ENCODE data around the gene THEMIS.
"Not testable (repeated sequence)": the region's sequence is repeated elsewhere in the genome, so short reads cannot be mapped to it uniquely, and the experiment has no call there.

THEMIS gene, protein sequence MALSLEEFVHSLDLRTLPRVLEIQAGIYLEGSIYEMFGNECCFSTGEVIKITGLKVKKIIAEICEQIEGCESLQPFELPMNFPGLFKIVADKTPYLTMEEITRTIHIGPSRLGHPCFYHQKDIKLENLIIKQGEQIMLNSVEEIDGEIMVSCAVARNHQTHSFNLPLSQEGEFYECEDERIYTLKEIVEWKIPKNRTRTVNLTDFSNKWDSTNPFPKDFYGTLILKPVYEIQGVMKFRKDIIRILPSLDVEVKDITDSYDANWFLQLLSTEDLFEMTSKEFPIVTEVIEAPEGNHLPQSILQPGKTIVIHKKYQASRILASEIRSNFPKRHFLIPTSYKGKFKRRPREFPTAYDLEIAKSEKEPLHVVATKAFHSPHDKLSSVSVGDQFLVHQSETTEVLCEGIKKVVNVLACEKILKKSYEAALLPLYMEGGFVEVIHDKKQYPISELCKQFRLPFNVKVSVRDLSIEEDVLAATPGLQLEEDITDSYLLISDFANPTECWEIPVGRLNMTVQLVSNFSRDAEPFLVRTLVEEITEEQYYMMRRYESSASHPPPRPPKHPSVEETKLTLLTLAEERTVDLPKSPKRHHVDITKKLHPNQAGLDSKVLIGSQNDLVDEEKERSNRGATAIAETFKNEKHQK

DNA sequence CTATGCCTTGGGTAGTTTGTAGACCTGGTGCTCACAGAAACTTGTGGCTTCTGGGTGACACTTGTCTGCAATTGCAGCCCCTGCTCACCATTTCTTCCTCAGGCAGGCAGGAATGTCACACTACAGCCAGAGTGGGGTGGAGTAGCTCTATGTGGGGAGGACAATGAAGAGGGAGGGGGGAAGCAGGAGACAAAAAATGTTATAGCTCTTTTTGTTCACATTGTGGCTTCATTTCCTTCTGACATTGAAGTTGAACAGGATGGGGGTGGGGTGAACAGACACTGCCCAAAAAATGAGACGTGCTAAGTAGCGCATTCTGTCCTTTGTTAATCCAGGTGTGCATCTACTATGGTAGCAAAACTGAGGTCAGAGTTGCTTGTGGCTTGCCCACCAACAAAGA lies at the start of gene THEMIS:
Gene THEMIS, minus strand, starts transcription at position 124 of the 400 bp plus-strand sequence. CDS start 126 bp downstream, outside the sequence.
- DNase-seq: peak in 1 of 2 donors; percentile 36

DNA sequence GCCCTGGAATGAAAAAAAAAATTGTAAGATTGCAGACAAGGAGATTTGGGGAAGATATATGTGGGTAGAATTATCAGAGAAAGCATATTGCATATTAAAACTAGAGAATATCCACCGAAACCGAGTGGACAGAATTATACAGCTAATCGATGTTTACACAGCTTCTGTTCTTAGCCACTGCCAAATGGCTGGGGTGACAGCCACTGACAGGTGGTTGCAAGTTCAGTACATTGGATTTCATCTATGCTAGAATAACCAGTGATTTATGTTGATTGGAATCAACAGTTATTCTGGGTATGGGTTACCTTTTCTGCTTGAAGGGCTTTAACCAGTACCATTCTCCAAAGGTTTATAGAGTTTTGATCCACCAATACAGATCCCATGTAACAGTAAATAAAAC lies 48.4 kb upstream of the THEMIS start:
- no peak for DNase-seq

DNA sequence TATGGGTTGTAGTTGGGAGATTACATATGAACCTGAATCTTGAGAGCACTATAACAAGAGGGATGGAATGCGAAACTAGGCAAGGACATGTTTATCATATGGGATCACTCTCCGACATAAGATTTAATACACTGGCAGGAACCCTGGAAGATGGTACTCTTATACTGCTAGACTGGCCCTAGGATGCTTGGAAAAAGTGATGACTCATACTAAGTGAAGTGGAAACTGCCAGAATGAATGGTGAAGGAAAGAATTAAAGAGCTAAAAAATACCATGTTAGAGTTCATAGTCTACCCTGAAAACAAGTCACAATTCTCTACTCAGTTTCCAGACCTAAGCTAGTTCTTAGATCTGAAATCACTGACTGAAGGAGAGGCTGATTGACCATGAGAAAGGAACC lies 45.5 kb upstream of the THEMIS start:
- DNase-seq: no peak

DNA sequence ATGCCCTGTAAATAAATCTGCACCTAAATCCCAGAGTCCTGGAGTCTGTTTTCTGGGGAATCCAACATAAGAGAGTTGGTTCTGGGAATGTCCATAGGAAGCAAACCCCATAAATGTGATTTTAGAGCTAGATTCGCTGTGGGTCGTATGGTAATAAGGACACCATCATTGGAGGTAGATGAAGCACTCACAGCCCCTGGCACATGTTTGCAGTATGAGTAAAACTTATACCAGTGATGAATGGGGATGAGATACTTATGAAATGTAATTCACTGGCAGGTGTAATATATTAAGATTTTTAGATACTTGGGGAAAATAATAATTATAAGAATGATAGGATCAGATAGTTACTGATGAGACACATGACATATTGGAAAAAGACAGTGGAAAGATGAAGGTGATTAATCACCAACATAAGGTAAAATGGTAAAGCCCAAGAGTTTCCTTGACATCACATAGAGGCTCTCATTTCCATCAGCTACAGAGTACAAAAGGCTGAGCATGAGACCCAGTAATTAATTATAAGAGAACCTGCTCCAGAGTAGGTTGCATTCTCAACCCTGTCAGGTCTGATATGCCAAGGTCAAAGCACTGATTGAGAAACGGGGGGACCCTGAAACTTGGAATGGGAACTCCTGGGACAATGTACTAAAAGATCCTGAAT lies 44.7 kb upstream of the THEMIS start:
- DNase-seq: no peak

DNA sequence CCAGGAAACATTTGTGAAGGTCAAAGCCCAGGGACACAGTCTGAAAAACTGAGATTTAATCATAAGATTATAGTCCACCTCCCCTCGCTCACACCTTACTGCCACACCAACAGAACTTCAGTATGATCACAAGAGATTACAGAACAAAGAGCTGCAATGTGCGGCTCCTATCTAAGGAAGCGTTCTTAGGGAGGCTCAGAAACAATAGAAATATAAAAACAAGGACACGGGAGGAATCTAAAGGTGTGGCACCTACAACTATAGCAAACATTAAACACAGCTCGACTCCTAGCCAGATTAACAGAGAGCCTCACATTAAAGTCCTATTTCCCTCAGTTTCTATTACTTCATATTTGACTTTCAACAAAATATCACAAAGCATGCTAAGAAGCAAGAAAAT lies 40.4 kb upstream of the THEMIS start:
- DNase-seq: no peak

DNA sequence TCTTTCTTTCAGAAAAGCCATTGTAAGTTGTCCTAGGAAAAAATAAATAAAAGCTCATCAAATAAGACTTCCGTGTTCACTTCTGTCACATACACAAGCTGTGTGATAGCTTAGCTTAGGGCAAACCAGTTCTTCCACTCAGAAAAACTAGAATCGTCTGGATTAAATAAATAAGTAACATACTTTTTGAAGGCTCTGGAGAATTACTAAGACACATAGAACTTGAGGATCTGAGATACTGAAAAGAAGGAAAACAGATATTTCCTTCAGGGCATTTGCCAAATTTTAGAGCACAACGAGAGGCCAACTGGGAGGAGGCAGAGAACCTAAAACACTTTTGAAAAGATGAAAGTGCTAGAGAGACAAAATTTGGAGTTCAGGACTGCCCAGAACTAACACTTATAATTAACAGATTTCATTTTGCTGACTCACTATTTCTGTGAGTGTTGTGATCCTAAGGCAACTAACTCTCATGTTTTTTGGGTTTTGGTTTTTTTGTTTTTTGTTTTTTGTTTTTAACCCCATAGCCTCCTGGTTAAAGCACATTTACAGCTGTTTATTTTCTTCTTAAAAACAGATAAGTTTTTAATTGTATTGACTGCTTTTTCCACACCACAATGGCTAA lies 38.7 kb upstream of the THEMIS start:
- no peak for DNase-seq

DNA sequence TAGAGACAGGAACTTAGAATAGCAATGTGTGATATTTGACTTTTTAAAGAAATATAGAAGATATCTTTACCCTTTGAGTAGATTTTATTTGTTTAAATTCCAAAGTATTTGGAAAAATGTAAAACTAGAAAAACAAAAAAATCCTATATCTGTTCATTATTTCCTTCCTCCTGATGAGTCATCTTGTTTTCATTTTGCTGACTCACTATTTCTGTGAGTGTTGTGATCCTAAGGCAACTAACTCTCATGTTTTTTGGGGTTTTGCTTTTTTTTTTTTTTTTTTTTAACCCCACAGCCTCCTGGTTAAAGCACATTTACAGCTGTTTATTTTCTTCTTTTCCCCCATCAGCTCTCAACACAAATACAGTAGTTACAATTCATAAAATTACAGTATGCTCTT lies 37.8 kb upstream of the THEMIS start:
- no peak for DNase-seq

DNA sequence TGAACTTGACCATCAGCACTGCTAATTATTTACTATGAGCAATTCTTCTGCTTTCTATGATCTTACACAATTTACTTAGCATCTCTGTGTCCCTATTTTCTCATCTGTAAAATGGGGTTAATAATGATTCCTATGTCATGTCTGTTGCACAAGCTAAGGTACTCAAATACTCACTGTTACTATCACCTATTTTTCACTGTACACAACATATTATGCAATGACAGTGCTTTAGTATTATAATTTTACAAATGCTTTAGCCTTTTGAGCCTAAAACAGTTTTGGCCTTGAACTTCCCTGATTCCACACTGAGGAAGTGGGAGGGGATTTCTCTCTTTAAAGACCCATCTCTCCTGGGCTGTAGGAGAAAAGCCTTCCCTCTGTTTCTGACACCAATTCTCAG lies 36.9 kb upstream of the THEMIS start:
- DNase-seq: no peak

DNA sequence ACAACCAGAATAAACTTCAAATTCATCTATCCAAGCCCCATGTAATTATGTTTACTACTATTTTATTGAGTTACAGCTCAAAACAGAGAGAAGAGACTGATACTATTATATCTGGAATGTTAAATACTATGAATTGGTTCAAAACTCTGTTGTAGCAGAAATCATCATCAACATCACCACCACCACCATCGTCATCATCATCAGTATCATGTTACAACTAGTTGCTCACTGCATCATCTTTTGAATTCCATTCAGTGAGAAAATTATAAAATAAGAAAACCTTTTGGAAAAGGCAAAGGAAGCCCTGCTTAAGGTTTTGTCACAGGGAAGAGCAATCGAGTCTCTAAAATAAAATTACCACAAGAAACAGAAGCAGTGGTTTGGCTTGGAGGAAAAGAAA lies 36.2 kb upstream of the THEMIS start:
- DNase-seq: no peak

DNA sequence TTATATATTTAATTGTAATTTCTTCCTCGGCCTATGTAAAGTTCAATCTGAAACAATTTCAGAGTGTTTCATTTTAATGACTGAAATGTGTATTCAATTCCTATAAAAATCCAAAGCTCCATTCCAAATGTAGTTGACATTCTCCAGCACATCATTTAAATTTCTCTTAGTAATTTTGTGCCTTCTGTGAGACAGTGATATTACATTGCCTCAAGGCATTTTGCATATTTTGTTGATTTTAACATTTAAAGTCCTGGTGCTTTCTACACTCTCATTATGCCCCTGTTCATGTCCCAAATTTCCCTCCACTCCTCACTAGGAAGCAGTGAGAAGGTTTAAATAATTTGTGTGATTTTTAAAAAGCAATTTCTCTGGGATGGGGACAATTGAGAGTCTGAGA lies 34.1 kb upstream of the THEMIS start:
- DNase-seq: no peak

DNA sequence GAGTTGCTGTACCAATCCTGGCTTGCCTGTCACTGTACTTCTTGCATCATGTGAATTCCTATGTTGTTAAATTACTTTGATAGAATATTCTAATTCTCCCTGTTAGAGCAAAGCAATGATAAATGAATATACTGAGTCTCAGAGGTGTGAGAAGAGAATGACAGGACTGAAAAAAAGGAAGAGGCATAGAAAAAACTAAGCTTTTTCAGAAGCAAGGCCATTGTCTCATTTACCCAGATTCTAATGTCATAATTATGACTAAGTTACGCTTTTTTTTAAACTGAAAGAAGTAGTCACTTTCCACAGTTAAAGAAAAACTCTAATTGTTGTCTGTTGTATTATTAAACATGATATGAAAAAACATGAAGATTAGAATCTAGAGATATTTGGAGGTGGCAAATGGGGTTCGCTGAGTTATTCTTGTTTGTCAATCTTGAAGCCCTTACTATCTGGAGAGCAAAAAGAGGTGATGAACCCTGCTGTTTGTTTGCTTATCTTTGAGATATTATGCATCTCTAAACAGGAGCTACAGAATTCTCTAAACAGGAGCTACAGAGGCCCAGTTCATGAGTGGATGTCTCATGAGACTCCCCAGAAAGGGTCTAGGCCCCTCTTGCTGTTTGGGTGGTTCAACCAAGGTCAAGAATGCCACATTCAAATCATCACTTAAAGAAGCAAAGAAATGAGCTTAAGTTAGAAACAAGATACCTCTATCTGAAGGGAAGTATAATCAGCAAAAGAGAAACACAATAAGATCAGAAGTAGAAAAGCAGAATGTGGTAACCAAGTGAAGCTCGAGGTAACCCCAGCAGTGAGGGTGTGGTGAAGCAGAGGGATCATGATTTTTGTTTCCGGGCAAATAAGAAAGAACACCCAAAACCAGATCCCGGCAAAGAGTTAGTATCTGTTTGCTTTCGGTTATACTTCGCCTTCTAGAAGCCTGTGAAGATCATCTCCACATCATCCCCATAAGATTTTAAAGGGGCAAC lies 33.3 kb upstream of the THEMIS start:
- DNase-seq: peak in 1 of 2 donors; percentile 36

DNA sequence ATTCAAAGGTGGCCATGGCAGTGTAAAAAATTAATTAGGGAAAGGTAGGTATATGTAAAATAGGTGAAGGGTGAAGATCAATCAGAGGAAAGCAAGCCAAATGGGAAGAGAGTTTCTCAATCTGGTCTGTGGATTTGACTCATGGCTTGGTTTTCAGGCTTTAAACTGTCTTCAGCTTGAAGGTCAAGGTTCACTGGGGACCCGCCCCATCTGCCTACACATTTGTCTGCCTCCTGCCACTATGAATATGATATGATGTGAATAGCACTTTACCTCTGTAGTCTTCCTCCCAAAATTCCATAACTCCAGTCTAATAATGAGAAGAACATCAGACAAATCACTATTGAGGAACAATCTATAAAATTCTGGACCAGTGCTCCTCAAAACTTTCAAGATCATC lies 32.3 kb upstream of the THEMIS start:
- no peak for DNase-seq

DNA sequence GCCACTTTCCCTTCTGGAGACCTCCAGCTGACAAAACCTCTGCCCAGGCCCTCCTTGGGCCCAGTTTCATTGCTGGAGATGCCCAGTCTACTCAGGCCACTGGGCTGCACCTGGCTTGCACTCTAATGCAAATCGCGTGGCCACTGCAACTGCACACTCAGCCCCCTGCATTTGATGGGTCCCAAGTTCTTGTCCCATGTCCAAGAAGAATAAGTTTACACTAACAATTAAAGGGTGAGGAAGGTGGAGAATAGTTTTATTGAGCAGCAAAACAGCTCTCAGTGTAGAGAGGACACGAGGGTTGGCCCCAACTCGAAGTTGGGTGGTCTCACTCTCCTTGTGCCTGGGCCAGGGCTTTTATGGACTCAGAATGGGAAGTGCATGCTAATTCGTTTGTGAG lies 31.9 kb upstream of the THEMIS start:
- no peak for DNase-seq

DNA sequence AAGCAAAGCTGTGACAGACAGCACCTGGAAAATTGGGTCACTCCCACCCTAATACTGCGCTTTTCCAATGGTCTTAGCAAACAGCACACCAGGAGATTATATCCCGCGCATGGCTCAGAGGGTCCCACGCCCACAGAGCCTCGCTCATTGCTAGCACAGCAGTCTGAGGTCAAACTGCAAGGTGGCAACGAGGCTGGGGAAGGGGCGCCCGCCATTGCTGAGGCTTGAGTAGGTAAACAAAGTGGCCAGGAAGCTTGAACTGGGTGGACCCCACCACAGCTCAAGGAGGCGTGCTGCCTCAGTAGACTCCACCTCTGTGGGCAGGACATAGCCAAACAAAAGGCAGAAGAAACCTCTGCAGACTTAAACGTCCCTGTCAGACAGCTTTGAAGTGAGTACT lies 25.6 kb upstream of the THEMIS start:
- DNase-seq: not testable (repeated sequence)

DNA sequence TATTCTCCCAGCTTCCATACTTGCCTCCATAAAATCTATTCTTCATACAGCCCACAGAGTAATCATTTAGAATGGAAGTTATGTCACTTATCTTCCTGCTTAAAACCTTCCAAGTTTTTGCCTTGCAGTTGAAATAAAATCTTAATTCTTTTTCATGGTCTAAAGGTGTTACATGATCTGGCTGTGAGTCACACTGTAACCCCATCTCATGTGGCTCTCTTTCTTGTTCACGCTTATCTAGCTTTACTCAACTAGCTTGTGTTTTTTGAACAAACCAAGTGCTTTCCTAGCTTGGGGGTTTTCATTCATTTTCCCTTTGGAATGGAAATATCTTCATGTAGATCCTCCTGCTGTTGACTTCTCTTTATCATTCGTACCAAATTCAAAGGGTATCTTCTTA lies 23.6 kb upstream of the THEMIS start:
- no peak for DNase-seq

DNA sequence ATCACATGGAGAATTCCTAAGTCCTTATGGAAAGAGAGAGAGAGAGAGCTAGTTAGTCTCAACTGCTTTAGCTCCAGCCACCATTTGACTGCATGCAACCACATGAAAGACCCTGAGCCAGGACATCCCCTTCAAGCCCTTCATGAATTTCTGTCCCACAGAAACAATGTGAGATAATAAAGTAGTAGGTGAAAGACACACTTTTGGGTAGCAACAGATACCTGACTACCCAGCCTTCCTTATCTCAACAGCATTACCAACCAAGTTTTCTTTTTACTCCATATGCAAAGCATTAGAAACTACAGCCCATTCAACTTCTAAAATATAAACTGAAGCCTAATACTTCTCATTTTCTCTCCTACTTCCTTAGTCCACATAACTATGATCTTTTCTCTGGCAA lies 23.2 kb upstream of the THEMIS start:
- DNase-seq: no peak

DNA sequence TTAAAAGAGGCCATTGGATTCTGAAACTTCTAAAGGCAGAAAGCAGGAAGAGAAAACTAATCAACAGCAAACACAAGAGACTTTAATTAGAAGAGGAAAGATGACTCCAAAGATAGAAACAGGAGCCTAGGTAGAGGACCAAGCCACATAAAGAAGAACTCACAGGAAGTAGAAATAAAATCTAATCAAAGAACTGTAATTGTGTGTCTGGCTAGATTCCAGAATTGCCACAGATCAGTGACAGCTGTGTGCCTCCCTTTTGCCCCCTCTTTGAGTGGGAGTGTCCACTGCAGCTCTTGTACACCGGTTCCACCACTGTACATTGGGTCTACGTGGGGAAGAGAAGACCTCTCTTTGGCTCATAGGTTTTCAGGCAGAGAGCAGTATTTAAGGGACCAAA lies 22.3 kb upstream of the THEMIS start:
- no peak for DNase-seq

DNA sequence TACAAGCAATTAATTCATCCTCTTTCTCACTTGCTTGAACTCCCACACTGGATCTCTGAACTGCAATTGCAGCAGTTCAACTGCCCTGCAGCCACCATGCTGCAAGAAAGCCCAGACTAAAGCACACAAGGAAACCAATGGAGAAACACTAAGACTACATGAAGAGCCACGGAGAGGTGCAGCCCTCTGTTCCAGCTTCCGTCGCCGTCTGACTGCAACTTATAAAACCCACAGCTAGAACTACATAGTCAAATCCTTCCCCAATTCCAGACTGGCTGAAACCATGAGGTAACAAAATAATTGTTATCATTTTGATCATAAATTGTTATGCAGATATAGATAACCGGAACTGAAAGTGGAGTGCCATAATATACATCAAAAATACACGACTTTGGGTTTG lies 21.1 kb upstream of the THEMIS start:
- DNase-seq: no peak

DNA sequence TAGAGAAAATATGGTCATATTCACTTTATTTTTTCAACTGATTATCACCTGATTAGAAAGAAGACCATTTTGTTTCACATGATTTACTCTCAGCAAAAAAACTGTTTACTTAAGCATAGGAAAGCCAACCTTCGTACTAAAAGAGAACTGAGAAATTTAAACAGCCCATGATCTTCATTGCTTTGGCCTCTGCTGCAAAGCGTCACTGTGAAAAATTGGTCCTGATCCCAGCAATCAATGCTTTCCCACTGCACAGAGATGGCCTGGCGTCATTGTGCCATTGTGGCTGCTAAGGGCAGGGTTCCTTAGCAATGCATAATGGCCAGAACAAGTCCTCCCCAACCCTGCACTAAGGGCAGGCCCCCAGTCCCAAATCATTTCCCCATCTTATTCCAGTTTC lies 19.9 kb upstream of the THEMIS start:
- DNase-seq: no peak

DNA sequence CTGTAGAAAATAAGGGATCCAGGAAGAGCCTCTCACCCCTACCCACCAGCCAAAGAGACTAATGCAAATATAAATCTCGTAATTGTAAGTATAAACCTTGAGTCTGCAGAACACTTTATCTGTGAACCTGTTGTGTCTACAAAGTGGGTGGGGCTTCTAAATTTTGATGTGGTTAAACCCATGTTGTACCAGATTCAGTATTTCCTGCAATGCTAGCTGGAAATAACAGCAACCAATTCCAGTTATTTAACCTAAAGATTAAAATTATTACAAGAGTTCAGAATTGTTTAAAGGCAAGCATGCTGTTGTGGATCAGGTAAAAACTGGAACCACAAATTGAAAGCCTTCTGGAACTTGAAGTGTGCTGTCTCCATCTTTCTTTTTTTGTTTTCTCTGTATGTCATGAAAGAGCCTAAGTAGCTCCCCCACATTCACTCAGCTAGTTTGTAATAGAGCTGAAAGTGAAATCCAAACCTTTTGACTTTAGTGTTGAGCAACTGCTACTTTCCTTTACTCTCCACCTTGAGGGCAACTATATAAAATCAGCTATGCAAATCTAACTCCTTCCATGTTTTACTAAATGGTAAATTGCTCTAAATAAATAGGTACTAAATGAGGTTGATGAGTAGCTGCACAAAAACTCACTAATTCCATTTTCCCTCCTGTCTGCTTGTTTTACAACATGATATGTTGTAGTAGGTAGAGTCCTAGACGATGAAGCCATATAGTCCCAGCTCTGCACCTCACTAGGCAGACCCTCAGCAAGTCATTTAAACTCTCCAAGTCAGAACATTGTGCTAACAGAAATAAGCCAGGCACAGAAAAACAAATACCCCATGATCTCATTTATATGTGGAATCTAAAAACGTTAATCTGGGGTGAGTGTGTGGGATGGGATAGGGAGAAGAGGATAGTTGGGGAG lies 17.9 kb upstream of the THEMIS start:
- no peak for DNase-seq

DNA sequence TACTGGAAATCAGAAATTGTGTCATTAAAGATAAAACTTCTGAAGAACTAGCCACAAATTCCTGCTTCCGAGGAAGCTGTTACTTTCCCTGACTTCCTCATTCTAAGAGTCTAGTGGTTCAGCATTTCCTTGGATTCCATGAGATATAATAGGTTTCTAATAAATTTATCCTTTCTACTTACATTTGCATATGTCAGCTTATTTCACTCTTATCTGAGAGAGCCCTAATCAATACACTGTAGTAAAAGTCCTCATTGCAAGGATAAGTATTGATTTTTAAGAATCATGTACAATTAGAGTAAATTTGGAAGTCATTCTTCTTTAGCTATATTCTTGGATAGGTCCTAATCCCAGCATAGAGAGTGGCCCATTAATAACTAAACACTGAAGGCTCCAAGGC lies 16.9 kb upstream of the THEMIS start:
- DNase-seq: no peak

Data from stimulated activated CD4-positive, alpha-beta T cell treated with anti-CD3 and anti-CD28 coated beads, Interleukin-2, amount 100 ng/mL, for 24 hours (primary cell).